GM21423 (cell line): ENCODE measurements around the gene NPIPA5.
"Not testable (repeated sequence)": the region's sequence is repeated elsewhere in the genome, so short reads cannot be mapped to it uniquely, and the experiment has no call there.

Source experiments
- ATAC-seq: cut with Tn5 transposase; IDR thresholded peaks from one replicate; pipeline ENCODE4 v1.9.1; 2021; ENCODE audit warnings: mild to moderate bottlenecking, moderate library complexity; ENCODE audit not compliant: unreplicated experiment

NPIPA5 gene

GRCh38 chr16:15378194-15378593, at the start of gene NPIPA5:
TSS of gene NPIPA5 (minus strand) at chr16:15378294. CDS start at chr16:15378294, 0 bp downstream.
- ATAC-seq, result not testable (repeated sequence)

- no peak for ATAC-seq
Observed at GRCh38 chr16:15427648-15428239, 49.6 kb upstream of the NPIPA5 start.

- ATAC-seq, result no peak
Observed at GRCh38 chr16:15426796-15427195, 48.7 kb upstream of the NPIPA5 start.

- no peak for ATAC-seq
Observed at GRCh38 chr16:15425861-15426260, 47.8 kb upstream of the NPIPA5 start.

- ATAC-seq, result no peak
Observed at GRCh38 chr16:15422222-15422621, 44.1 kb upstream of the NPIPA5 start.

GRCh38 chr16:15421696-15422095, 43.6 kb upstream of the NPIPA5 start:
- not testable (repeated sequence) for ATAC-seq

- ATAC-seq, result no peak
Observed at GRCh38 chr16:15418206-15418605, 40.1 kb upstream of the NPIPA5 start.

GRCh38 chr16:15417197-15417596, 39.1 kb upstream of the NPIPA5 start:
- no peak for ATAC-seq

- ATAC-seq, result no peak
Observed at GRCh38 chr16:15415511-15415985, 37.5 kb upstream of the NPIPA5 start.

- not testable (repeated sequence) for ATAC-seq
Observed at GRCh38 chr16:15409476-15409875, 31.4 kb upstream of the NPIPA5 start.

- ATAC-seq, result not testable (repeated sequence)
Observed at GRCh38 chr16:15407756-15408155, 29.7 kb upstream of the NPIPA5 start.

GRCh38 chr16:15404792-15405191, 26.7 kb upstream of the NPIPA5 start:
- no peak for ATAC-seq

GRCh38 chr16:15404091-15404490, 26.0 kb upstream of the NPIPA5 start:
- not testable (repeated sequence) for ATAC-seq

GRCh38 chr16:15403392-15403995, 25.4 kb upstream of the NPIPA5 start:
- ATAC-seq, result no peak

- no peak for ATAC-seq
Observed at GRCh38 chr16:15401972-15402371, 23.9 kb upstream of the NPIPA5 start.

GRCh38 chr16:15400314-15400713, 22.2 kb upstream of the NPIPA5 start:
- ATAC-seq, result not testable (repeated sequence)

GRCh38 chr16:15399317-15399716, 21.2 kb upstream of the NPIPA5 start:
- ATAC-seq, result no peak

GRCh38 chr16:15398618-15399316, 20.7 kb upstream of the NPIPA5 start:
- no peak for ATAC-seq

GRCh38 chr16:15396948-15397594, 19.0 kb upstream of the NPIPA5 start:
- ATAC-seq, result no peak

- ATAC-seq, result not testable (repeated sequence)
Observed at GRCh38 chr16:15396509-15396829, 18.4 kb upstream of the NPIPA5 start.

GRCh38 chr16:15395631-15396508, 17.8 kb upstream of the NPIPA5 start, which contains the start of gene MPV17L:
TSS of gene MPV17L (plus strand) at chr16:15395754. CDS start at chr16:15395898, 144 bp downstream.
- ATAC-seq, result not testable (repeated sequence)
